NCI-H146 treated with DMSO at 0.1 percent for 48 hours (cell line): ENCODE measurements around the gene AK4.
"Not testable (repeated sequence)": the region's sequence is repeated elsewhere in the genome, so short reads cannot be mapped to it uniquely, and the experiment has no call there.

Source experiments
- DNase-seq: peaks from one replicate; lab custom pipeline; 2025; ENCODE audit not compliant: unreplicated experiment; lab: John Stamatoyannopoulos, UW

Gene AK4

DNA sequence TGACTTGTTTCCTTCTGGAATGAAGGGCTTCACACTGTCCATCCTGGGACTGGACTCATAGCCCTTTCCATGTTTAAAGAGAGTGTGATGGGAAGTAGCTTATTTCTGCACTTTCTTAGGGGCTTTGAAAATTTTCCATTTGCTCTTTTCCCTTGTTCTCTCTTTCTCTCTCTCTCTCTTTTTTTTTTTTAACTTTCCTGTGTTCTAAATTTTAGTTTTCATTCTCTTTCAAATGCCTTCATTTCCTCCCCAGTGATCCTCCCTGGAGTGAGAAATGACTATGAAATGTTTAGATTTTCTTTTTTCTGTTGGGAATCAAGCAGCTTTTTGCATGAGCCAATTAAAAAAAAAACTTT, 2.1 kb downstream of the AK4 start:
- DNase-seq: no peak

DNA sequence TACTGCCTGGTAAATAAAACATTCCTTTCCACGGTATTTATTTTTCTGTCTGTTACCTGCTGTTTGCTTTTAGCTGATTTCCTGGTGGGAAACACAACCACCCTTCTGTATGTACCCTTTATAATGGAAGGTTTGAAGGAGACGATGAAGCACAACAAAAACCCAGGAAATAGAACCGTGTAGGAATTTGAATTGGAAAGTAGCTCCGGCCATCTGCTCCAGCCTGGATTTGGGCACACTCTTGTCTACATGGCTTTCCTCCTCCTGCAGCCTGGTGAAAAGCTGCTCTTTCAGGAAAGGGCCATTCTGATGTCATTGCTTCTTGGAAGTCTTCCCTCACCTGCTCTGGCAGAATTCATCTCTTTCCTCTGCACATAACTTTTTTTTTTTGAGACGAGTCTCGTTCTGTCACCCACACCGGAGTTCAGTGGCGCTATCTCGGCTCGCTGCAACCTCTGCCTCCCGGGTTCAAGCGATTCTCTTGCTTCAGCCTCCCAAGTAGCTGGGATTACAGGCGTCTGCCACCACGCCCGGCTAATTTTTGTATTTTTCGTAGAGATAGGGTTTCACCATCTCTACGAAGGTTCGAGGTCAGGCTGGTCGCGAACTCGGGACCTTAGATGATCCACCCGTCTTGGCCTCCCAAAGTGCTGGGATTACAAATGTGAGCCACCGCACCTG, 2.7 kb downstream of the AK4 start:
- DNase-seq: no peak

DNA sequence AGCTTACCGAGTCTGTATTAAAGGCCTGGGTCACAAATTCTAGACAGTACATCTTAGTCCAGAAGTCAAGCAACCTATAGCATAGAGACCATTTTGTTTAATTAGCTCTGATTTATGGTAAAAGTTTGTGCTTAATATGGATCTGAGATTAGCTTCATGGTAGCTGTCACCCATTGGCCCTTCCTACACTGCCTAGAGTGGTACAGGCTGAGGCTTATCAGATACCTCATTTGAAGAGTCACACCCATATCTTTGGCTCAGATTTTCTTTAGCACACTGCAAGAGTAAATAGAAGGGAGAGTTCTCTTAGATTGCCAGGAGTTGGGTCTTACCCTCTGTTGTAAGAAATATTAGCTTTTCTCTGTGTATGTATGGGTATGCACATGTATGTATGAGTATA, 3.6 kb downstream of the AK4 start:
- DNase-seq: no peak

DNA sequence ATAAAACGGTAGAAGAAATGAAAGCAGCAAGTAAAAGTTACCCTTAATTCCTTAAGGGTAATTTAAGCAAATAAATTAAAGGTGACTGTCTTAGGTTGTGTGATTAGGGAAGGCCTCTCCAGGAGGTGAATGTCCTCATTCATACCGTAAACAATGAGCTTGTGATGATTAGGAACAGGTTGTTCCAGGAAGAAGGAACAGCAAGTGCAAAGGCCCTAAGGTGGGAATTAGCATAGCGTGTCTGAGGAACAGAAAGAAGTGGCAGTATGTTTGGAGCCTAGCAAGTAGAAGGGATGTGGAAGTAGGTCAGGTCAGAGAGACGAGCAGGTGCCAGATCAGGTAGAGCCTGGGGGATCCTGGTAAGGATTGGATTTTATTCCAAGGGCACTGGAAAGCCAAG, 5.6 kb downstream of the AK4 start:
- DNase-seq: no peak

DNA sequence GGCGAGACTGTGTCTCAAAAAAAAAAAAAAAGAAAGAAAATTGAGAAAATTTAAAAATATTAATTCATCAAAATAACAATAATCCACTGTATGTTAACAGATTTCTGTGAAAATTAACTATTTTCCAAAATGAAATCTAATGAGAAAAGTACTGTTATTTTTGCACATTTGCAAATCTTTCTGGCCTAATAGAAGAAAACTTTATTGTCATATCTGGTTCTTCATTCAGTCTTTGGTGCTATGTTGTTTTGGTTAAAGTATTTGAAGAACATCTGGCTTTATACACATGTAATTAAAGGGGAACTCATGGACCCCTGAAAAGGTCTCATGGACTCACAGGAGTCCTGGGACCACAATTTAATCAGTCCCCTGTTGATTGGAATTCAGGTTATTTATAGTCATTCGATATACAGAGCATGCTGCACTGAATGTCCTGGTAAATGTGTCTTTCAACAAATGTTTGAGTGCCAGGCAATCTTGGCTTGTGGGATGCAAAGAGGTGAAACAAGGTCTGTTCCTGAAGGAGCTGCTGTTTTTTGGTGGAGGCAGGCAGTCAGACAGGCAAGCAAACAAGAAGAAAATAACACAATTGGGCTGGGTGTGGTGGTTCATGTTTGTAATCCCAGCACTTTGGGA, 9.0 kb downstream of the AK4 start:
- DNase-seq: no peak

DNA sequence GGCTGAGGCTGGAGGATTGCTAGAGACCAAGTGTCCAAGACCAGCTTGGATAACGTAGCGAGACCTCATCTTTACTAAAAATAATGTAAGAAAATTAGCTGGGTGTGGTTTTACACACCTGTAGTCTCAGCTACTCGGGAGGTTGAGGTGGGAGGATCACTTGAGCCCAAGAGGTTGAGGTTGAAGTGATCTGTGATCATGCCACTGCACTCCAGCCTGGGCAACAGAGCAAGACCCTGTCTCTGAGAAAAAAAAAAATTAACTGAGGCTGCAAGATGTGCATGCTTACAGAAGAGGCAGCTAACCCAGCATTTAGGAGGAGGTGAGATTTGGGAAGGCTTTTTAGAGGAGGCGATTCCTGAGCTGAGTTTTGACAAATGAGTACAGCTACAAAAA, 9.5 kb downstream of the AK4 start:
- DNase-seq: no peak

DNA sequence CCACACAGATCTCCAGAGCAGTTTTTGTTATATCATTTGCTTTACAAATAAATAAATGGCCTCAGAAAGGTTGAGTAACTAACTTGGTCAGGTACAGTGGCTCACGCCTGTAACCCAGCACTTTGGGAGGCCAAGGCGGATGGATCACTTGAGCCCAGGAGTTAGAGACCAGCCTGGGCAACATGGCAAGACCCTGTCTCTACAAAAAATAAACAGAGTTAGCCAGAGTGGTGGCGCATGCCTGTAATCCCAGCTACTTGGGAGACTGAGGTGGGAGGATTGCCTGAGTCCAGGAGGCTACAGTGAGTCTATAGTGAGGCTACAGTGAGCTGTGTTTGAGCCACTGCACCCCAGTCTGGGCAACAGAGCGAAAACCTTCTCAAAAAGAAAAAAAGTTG, 11.3 kb downstream of the AK4 start:
- DNase-seq: not testable (repeated sequence)

DNA sequence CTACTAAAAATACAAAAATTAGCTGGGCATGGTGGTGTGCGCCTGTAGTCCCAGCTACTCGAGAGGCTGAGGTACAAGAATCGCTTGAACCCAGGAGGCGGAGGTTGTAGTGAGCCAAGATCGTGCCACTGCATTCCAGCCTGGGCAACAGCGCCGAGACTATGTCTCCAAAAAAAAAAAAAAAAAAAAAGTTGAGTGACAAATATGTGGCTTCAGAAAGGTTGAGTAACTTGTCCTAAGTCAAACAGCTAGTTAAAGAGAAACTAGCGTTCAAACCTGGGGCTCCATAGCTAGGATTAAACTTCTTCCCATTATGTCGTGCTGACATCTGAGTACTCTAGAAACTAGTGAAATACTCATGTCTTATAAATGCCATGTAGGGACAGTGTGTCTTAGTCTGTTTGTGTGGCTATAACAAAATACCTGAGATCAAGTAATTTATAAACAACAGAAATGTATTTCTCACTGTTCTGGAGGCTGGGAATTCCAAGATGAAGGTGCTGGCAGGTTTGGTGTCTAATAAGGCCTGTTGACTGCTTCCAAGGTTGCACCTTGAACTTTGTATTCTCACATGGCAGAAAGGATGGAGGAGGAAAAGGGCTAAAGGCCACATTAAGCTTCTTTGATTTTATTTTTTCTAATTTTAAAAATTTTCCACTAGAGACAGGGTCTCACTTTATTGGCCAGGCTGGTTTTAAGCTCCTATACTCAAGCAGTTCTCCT, 12.0 kb downstream of the AK4 start:
- no peak for DNase-seq

DNA sequence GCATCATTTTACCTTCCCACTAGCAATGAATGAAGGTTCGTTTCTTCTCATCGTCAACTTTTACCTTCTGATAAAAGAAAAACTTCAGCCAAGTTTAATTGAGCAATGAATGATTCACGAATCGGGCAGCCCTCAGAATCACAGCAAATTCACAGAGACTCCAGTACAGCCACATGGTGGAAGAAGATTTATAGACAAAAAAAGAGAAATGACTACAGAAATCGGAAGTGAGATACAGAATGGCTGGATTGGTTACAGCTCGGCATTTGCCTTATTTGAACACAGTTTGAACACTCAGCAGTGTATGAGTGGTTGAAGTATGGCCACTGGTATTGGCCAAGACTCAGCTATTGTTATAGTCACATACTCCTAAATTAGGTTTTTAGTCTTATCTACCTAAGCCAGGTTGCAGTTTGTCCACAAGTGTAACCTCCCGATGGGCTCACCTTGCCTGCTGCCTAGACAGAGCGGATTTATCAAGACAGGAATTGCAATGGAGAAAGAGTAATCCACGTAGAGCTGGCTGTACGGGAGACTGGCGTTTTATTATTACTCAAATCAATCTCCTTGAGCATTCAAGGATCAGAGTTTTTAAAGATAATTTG, 15.3 kb downstream of the AK4 start:
- DNase-seq: no peak

DNA sequence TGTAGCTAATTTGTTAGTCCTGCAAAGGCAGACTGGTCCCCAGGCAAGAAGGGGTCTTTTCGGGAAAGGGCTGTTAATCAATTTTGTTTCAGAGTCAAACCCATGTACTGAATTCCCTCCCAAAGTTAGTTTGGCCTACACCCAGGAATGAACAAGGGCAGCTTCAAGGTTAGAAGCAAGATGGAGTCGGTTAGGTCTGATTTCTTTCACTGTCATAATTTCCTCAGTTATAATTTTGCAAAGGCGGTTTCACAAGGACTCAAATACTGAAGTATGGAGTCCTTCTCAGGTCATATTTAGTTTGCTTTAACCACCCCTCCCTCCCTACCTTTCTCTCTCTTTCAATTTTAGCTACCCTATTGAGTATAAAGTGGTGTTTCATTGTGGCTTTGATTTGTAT, 16.1 kb downstream of the AK4 start:
- DNase-seq: not testable (repeated sequence)

DNA sequence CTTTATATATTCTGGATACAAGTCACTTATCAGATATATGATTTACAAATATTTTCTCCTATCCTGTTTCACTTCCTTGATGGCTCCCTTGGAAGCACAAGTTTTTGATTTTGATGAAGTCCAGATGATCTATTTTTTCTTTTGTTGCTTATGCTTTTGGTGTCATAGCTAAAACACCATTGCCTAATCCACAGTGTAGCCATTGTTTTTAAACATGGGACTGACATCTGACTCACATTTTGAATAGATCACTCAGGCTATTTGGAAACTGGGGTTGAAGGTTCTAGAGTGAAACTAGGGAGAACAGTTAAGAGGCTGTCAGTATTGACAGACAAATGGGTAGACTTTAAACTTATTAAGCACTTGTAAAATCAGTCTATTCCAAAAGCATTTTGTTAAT, 16.6 kb downstream of the AK4 start:
- DNase-seq: no peak

DNA sequence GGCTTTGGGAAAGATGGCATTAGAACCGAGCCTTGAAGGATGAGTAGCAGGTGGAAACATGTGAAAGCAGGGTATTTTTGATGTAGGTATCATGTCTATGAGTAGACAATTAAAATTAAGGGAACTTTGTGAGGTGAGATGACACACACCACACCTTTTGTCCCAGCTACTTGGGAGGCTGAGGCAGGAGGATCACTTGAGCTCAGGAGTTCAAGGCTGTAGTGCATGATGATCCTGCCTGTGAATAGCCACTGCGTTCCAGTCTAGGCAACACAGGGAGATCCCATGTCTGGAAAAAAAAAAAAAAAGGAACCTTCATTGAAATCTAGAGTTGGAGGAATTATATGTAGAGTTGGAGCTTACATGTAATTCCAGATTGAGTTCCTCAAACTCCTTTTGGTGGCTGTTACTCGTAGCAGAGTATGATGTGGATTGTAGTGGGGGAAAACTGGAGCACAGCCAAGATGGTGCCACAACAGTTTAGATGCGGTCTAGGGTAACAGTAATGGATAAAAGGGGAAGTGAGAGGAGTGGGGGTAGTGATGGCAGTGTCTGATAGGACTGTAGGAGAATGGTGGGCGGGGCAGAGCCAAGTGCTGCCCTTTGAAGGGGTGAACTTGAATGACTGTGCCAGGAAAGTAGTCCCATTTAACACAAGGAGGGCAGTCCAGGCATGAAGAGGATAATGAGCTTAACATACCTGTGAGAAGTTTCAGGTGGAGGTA, 17.4 kb downstream of the AK4 start:
- DNase-seq: no peak

DNA sequence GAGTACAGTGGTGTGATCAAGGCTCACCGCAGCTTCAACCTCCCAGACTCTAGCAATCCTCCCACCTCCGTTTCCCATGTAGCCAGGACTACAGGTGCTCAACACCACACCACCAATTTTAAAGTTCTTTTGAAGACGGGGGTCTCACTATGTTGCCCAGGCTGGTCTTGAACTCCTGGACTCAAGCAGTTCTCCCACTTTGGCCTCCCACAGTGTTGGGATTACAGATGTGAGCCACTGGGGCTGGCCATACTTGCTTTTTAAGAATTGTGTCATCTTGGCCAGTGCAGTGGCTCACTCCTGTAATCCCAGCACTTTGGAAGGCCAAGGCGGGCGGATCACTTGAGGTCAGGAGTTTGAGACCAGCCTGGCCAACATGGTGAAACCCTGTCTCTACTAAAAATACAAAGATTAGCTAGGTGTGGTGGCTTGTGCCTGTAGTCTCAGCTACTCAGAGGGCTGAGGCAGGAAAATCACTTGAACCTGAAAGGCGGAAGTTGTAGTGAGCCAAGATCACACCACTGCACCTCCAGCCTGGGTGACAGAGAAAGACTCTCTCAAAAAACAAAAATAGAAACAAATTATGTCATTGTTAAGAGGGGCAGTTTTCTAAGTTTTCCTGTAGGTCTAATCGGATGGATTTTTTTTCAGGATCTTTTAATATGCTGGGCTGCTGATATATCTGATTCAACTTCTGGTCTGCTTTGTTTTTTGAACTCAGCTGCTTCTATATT, 18.7 kb downstream of the AK4 start:
- no peak for DNase-seq

DNA sequence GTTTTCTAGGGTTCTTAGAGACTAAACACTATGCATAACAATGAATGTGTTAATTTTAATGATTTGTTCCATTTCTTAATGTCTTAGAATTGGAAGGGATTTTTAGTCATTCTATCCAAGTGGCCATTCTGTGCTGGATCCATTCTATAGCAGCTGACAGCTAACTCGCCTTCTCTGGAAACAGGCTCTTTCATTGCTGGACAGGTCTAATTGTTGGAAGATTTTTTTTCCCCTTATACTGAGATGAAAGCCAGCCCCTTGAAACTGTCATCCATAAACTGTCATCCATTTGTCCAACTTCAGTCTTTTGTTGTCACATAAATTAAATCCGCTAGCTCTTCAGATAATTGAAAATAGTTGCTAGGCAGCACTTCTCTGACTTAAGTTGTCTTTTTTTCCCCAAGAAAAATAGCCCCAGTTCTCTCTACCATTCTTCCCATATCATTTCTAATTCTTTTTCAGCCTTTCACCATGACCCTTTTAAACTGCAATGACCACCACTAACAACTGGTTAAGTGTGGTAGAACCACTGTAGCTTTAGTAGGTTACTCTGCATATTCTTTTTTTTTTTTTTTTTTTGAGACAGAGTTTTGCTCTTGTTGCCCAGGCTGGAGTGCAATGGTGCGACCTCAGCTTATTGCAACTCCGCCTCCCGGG, 19.7 kb downstream of the AK4 start:
- no peak for DNase-seq

DNA sequence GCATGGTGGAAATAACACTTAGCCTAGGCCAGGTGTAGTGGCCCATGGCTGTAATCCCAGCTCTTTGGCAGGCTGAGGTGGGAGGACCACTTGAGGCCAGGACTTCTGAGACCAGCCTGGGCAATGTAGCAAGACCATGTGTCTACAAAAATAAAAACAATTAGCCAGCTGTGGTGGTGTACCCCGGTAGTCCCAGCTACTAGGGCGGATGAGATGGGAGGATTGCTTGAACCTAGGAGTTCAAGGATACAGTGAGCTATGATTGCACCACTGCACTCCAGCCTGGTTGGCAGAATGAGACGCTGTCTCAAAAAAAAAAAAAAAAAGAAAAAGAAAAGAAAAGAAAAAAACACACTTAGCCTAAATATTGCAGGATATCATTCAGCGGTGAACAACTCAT, 20.9 kb downstream of the AK4 start:
- no peak for DNase-seq

DNA sequence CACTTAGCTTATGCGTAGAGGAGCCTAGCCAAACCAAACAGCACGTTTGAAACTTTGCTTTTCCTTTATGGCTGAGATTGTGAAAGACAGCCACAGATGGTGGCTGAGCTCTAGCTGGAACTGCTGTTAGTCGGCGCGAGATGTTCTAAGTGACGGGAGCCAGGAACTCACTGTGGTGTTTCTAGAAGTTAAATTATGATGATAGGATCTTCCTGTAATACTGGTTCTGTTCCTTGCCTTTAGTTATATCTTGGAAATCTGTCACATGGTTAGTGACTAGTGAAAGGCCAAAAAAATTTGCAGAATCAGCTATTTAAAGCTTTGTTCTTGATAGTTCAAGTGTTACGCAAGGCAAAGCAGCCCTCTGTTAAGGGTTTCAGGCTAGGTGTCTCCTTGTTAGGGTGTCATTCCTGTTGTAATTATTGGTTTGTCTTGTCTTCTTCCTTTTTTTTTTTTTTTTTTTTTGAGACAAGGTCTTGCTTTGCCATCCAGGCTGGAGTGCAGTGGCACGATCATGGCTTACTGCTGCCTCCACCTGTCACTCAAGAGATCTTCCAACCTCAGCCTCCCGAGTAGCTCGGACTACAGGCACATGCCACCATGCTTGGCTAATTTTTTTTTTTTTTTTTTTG, 22.6 kb downstream of the AK4 start:
- DNase-seq: no peak

DNA sequence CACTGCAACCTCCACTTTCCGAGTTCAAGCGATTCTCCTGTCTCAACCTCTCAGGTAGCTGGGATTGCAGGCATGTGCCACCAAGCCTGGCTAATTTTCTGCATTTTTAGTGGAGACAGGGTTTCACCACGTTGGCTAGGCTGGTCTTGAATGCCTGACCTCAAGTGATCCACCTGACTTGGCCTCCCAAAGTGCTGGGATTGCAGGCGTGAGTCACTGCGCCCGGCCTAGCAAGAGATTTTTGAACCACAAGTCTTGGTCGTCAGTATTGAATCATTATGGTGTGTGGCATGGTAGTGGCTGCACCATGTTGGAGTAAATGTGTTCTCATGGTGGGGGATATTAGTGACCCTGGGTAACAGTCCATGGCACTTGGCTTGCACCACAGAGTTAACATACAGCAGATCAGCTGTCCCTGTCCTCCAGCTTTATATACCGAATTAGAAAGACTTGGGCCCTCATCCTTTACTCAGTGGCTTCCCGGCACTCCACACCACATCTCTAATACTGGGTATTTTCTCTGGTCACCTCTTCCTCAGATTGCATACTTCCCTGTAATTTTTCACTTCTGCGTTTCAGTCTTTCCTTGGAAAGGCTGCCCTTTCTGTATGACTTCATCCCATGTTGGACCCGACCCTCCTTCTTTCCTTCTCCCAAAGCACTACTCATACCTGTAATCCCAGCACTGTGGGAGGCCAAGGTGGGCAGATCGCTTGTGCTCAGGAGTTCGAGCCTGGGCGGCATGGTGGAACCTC, 25.1 kb downstream of the AK4 start:
- DNase-seq: no peak

DNA sequence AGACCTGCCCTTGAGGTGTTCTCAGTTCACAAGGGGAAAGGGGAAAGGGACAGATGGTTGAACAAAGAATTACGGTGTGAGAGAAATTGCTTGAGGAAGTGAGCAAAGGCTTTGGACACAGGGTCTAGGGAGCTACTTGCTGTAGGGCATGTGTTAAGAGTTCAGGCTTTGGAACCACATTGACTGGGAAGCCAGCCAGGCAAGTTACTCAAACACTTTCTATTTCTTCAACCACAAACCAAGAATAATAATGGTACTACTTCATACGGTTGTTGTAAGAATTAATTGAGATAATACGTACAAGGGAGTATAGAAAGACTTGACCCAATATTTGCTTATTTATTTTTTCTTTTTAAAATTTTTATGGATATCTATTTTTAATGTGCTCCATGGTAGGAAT, 26.6 kb downstream of the AK4 start:
- DNase-seq: no peak
